Measurements from ENCODE around the gene JAK3. TPM values are rescaled to one million over a fixed set of nuclear protein-coding genes. Genes with fewer than 3 reads are reported as not detected.

Gene JAK3
- total and polyA plus RNA-seq, 2 of the 13 experiments (the other 11 are each of a cell fraction or from before 2014, with no cell fraction given), result 3.4 to 18.6 TPM

DNA sequence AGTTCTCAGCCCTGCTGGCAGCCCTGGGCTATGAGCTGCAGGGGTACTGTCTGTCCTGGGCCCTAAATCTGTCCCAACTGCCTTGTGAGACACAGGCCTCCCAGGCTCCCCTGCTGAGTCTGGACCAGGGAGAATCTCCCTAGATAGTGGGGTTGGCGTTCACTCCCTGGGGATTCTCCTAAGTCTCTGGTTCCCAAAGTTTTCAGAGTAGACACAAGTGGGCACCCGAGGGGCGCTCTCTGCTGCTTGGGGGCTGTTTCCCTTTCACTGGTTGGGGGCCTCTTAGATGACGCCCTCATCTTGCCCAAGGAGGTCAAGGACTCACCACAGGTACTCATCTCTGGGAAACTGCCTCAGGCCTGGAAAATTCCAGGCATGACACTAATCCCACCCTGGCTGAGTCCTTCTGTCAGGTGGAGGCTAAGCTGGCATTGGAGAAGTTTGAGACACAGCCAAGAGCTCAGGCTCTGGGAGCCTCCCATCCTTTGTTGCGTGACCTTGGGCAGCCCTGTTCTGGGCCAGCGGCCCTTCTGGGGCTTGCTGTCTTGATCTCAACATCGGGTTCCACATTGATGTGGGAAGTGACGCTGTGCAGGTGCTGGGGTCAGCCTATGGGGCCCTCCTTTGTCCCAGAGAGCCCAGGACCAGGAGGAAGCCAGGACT, 15.9 kb upstream of the JAK3 start:
- WGBS (ENCODE audit: low lambda C conversion rate), result 93% methylated on average over 5 of the region's 8 CpGs
- no peak overlapping the region for H3K4me2 ChIP-seq (ENCODE audit: low read depth, low read length)
- intact Hi-C loops (cut with micrococcal nuclease; ENCODE audit: unreplicated experiment) (no loop called here), in situ Hi-C loops (cut with HindIII; ENCODE audit: extremely low pct_ligation_motif_present, low pct_unique_long_range_greater_than_20kb) (no loop called here)
- peaks cover 2 to 5% of the 10 kb centered on the region in 2 experiments; a peak in 2 of 5 replicates for H3K27me3 ChIP-seq (ENCODE audit: control insufficient read depth in 1 of 2, insufficient read depth in 2 of 2, low read length in 2 of 2)
- H2AFZ ChIP-seq (ENCODE audit: low read length), result no peak overlapping the region
- H3K9ac ChIP-seq (ENCODE audit: insufficient read depth, low read depth, low read length), result no peak overlapping the region
- ATAC-seq (no peak), FAIRE-seq (no peak), DNase-seq (ENCODE audit: low spot score) (no peak)
- H3K36me3 ChIP-seq (replicated peaks in 1 of 2; ENCODE audit: control insufficient read depth in 1 of 2, insufficient read depth in 2 of 2, low read length in 2 of 2), result peaks cover 14 to 33% of the 10 kb centered on the region in 2 experiments
- peaks cover 55% of the 10 kb centered on the region for H4K20me1 ChIP-seq (ENCODE audit: insufficient read depth, low read length)
- peaks cover 51% of the 10 kb centered on the region for H3K4me1 ChIP-seq (ENCODE audit: insufficient read depth, low read length)
- ChIA-PET POLR2A (interaction anchor here (1.4 to 1.9 kb wide), 2 partner anchors 67 to 69 kb away, joined by 4 to 6 read pairs; partner anchors contain the start of gene B3GNT3), CTCF (ENCODE audit: low intra/inter-chr PET ratio, low total read pairs) (no interaction called here)
- BruUV-seq (replicated peaks), result no TSS peak
- TF ChIP-seq ZNF598 (CRISPR knock-in tag; IDR thresholded peaks at IDR 0.05; ENCODE audit: borderline replicate concordance) (0 out of 2 replicates have a peak, but pooled peaks have one; percentile 30), SSRP1 (CRISPR knock-in tag; IDR thresholded peaks at IDR 0.05) (peak; percentile 31; the same call in 1 of the 2 replicates), ZNF383 (CRISPR knock-in tag; IDR thresholded peaks at IDR 0.05; ENCODE audit: borderline replicate concordance) (no peak), RBM22 (optimal IDR thresholded peaks at IDR 0.05; ENCODE audit: low read length) (peak; percentile 88), TBX2 (CRISPR knock-in tag; IDR thresholded peaks at IDR 0.05; ENCODE audit: borderline replicate concordance) (0 out of 2 replicates have a peak, but pooled peaks have one; percentile 2)
- TF ChIP-seq, protein P1, sequence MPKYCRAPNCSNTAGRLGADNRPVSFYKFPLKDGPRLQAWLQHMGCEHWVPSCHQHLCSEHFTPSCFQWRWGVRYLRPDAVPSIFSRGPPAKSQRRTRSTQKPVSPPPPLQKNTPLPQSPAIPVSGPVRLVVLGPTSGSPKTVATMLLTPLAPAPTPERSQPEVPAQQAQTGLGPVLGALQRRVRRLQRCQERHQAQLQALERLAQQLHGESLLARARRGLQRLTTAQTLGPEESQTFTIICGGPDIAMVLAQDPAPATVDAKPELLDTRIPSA (CRISPR knock-in tag; IDR thresholded peaks at IDR 0.05; ENCODE audit: borderline replicate concordance), result 0 out of 2 replicates have a peak, but pooled peaks have one; percentile 42
- TF ChIP-seq, protein P2, sequence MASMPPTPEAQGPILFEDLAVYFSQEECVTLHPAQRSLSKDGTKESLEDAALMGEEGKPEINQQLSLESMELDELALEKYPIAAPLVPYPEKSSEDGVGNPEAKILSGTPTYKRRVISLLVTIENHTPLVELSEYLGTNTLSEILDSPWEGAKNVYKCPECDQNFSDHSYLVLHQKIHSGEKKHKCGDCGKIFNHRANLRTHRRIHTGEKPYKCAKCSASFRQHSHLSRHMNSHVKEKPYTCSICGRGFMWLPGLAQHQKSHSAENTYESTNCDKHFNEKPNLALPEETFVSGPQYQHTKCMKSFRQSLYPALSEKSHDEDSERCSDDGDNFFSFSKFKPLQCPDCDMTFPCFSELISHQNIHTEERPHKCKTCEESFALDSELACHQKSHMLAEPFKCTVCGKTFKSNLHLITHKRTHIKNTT (CRISPR knock-in tag; IDR thresholded peaks at IDR 0.05), result no peak
- TF ChIP-seq, protein P3, sequence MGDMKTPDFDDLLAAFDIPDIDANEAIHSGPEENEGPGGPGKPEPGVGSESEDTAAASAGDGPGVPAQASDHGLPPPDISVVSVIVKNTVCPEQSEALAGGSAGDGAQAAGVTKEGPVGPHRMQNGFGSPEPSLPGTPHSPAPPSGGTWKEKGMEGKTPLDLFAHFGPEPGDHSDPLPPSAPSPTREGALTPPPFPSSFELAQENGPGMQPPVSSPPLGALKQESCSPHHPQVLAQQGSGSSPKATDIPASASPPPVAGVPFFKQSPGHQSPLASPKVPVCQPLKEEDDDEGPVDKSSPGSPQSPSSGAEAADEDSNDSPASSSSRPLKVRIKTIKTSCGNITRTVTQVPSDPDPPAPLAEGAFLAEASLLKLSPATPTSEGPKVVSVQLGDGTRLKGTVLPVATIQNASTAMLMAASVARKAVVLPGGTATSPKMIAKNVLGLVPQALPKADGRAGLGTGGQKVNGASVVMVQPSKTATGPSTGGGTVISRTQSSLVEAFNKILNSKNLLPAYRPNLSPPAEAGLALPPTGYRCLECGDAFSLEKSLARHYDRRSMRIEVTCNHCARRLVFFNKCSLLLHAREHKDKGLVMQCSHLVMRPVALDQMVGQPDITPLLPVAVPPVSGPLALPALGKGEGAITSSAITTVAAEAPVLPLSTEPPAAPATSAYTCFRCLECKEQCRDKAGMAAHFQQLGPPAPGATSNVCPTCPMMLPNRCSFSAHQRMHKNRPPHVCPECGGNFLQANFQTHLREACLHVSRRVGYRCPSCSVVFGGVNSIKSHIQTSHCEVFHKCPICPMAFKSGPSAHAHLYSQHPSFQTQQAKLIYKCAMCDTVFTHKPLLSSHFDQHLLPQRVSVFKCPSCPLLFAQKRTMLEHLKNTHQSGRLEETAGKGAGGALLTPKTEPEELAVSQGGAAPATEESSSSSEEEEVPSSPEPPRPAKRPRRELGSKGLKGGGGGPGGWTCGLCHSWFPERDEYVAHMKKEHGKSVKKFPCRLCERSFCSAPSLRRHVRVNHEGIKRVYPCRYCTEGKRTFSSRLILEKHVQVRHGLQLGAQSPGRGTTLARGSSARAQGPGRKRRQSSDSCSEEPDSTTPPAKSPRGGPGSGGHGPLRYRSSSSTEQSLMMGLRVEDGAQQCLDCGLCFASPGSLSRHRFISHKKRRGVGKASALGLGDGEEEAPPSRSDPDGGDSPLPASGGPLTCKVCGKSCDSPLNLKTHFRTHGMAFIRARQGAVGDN (CRISPR knock-in tag; IDR thresholded peaks at IDR 0.05), result peak; percentile 22; the same call in 1 of the 2 replicates
- no peak overlapping the region for H3K4me3 ChIP-seq (replicated peaks in 1 of 3; ENCODE audit: insufficient read depth in 1 of 3, low read depth in 2 of 3, low read length in 3 of 3)
- peaks cover 27% of the 10 kb centered on the region for H3K79me2 ChIP-seq (ENCODE audit: insufficient read depth, low read length)
- H3K27ac ChIP-seq (ENCODE audit: extremely low read length, insufficient read depth, low read length), result no peak overlapping the region
- no peaks in the 10 kb centered on the region for H3K9me3 ChIP-seq (ENCODE audit: low read length)
